ENCODE measurements around the gene KIAA0319L. TPM values are rescaled to one million over a fixed set of nuclear protein-coding genes. Genes with fewer than 3 reads are reported as not detected.
A peak's percentile ranks its signal among the peaks of the same experiment; 100 is the strongest.
"Not testable (repeated sequence)": the region's sequence is repeated elsewhere in the genome, so short reads cannot be mapped to it uniquely, and the experiment has no call there.

The KIAA0319L gene
- total RNA-seq (2014; rRNA removed; shearing (Covaris generic)) = 30.2 and 30.4 TPM in 2 replicates
- polyA plus RNA-seq (2014; cell fraction: nucleus; rRNA removed) = 32.3 and 45.8 TPM in 2 replicates

DNA sequence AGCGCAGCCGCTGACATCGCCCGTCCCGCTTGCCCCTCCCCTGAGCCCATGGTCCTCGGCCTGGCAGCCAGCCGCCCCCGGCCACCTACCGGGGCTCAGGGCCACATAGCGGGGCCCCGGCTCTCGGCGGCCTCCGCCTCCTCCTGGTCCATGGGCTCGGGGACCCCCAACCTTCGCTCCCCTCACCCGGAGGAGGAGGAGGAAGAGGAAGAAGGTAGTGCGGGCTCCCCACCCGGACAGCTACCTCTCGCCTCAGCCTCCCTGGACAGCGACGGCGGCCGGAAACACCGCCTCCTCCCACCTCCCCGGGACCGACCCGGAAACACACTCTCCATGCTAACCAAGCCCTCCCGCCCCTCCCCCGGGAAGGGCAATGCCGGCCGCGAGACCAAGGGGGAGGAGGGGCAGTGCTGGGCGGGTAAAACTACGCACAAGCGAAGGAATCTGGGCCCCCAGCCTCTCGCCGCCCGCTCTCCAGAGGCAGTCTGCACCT is at the start of gene KIAA0319L:
KIAA0319L (minus strand) TSS at position 286 of the 493 bp plus-strand sequence. CDS start 2,912 bp downstream, outside the sequence.
- DNase-seq (ENCODE audit: extremely low read depth, low read depth) = peak; percentile 65

DNA sequence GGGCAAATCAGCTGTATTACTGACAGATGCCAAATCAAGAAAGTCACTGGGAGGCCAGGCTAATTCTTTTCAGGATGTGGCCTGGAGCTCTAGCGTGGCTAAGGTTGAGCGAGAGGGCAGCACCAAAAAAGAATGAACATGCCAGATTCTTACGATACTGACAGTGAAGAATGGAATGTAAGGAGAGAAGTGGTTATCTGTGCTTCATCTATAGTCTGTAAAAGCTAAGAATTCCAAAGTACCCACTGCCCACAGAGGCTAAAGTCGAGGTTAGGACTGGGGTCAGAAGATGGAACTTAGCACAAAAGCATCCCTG is 48.6 kb upstream of the KIAA0319L start:
- no peak for DNase-seq (ENCODE audit: extremely low read depth, low read depth)

DNA sequence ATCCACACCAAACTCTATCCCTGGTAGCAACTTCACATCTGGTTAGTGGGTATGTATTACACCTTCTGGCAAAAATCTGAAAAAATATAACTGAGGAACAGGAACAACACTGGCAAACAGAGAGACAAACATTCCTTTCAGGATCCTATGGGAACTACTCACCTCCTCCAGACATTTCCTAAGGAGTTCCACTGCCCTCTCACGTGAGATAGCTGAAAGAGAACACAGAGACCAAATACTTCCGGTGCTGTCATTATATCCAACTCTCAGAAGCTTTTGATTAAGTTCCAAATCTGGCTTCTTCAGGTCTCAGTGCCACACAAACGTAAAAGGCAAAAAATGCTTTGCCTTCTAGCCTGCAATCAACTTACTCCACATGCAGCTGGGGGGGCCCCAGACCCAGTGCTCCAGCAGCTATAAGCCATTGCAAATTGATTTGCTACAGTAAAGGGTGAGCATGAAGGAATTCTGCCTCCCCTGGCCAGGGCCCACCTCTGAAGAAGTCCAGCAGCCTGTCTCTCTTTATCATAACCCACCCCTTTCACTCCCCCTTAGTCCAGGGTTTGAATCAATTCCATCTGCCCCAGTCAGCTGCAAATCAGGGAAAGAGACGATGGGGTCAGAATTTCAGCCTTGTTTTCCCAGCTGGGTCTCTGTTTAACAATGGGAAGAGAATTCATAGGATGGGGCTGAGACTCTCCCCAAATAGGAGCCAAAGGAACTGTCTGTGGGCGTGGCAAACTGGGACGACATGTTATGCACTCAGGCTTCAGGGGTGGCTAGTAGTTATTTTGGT is 48.1 kb upstream of the KIAA0319L start:
- no peak for DNase-seq (ENCODE audit: extremely low read depth, low read depth)

DNA sequence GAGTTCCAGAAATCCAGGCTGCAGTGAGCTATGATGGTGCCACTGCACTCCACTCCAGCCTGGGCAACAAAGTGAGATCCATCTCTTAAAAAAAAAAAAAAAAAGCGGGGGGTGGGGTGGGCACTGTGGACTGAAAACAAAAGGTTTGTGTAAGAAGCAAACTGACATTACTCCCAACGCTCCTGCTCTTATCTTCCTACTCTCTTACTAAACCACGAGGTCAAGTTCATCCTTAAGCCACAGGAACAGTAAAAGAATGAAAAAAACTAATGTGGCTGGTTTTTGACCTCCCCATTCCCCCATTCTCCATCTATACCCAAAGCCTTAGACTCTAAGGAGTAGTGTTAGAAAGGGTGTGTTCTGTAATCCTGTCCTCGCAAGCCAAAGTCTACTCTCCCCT is 46.7 kb upstream of the KIAA0319L start:
- no peak for DNase-seq (ENCODE audit: extremely low read depth, low read depth)

DNA sequence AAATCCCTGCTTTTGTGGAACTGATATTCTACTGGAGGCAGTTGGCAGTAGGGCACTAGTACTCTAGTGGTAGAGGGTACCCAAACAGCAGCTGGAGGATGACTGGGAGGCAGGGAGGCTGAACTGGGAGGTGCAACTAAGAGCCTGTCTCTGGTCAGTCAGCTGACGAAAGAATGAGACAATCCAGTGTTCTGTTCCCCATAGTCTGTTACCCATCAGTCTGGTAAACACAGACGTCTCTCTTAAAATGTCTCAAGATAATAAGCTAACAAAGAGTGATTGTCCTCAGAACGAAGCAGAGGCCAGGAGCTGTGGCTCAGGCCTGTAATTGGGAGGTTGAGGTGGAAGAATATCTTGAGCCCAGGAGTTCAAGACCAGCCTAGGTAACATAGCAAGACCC is 46.3 kb upstream of the KIAA0319L start:
- no peak for DNase-seq (ENCODE audit: extremely low read depth, low read depth)

DNA sequence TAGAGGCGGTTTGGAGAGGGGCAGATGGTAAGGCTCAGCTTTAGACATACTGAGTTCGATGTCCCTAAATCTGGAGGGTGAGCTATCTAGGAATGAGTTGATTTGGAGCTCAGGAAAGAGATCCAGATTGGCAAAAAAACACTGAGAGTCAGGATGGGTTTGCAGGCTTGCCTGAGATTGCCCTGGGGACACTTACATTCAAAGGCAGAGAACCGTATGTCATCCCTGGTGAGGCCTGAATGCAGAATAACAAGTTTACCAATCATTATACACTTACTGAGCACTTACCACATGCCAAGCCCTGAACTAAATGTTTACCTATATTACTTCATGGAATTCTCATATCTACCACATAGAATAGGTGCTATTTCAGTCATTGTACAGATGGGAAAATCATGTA is 43.4 kb upstream of the KIAA0319L start:
- DNase-seq (ENCODE audit: extremely low read depth, low read depth) = no peak

DNA sequence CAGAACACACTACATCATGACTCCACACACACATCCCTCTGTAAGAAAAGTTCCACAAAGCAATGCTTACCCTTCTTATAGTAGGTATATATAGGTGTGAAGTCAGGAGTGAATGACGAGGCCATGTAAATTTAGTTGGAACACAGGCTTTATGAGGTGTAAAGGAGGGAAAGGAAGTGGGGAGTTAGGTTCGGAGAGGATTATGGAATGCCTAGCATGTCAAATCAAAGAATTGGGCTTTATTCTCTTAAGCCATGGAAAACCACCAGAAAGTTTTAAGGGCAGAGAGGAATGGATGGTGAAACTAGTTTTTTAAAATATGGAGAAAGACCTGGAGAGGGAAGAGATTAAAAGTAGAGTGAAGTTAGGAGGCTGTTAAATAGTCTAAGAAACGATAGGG is 42.2 kb upstream of the KIAA0319L start:
- no peak for DNase-seq (ENCODE audit: extremely low read depth, low read depth)

DNA sequence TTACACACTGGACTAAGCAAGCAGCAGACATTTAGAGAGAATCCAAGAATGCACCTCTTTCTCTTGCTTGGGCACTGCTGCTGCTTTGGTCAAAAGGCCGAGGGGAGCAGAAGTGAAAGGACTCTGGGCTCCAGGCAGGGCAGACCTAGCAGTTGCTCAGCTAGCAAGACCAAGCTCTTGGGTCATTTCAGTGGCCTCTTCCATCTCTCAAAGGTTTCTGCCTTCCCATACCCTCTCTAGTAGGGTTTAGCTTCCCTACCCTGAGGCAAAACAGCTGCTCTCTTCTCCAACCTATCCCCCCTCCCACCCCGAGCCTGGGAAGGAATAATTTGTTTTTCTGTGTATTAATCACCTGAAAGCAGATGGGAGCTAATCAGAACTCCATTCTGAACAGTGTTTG is 41.7 kb upstream of the KIAA0319L start:
- no peak for DNase-seq (ENCODE audit: extremely low read depth, low read depth)

DNA sequence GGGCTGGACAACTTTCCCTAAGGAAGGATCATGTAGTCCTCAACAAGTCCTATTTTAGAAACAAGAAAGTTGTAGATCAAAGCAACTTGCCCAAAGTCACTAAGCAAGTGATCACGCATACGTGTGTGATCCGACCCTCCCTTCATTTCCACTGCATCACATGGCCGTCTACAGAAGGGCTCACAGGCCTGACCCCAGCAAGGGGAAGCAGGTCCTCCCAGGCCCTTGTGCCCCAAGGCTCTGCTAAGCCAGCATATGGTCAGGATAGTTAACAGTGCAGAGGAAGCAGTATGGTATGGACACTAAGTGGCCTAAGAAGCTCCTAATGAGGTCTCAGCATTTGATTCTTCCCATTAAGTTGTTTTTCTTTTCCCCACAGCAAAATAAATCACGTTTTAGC is 40.7 kb upstream of the KIAA0319L start:
- no peak for DNase-seq (ENCODE audit: extremely low read depth, low read depth)

DNA sequence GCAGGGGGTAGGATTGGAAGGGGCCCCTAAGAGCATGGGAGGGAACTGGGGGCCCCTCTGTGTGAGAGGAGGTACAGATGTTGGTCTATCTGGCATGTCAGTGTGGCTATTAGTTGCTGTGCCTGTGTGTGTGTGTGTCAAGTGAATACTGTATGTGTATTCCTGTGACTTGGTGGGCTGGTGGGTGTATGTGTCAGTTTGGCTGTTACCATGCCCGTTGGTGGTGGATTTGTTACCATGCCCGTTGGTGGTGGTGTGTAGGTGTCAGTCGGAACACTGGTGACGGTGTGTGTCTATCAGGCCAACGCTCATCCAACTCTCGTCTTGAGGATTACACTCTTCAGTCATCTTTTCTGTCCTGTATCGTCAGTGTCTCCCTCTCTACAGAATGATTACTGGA is 38.5 kb upstream of the KIAA0319L start:
- no peak for DNase-seq (ENCODE audit: extremely low read depth, low read depth)

DNA sequence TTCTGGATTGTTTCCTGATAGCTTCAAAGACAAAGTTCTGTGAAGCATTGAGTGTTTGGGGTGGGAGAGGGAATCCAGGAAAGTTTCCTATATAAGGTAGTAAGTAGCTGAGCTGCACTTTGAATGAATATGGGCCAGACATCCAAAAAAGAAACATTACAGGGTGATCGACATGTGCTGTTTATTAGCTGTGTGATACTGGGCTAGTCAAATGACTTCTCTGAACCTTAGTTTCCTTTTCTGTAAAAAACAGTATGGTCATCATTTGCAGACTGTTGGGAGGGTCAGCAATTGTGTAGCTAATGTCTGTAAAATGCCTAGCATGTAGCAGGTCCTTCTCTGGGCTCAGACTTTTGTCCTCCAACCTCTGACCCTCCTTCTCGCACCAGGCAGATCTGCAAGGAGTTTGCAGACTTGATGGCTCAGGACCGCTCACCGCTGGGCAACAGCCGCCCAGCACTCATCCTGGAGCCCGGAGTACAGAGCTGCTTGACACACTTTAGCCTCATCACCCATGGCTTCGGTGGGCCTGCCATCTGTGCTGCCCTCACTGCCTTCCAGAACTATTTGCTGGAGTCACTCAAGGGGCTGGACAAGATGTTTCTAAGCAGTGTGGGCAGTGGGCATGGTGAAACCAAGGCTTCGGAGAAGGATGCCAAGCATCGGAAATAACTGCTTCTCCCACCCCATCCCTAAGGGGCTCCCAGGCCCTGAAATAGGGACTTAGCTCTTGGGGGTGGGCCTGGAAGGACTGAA is 37.0 kb upstream of the KIAA0319L start:
- no peak for DNase-seq (ENCODE audit: extremely low read depth, low read depth)

DNA sequence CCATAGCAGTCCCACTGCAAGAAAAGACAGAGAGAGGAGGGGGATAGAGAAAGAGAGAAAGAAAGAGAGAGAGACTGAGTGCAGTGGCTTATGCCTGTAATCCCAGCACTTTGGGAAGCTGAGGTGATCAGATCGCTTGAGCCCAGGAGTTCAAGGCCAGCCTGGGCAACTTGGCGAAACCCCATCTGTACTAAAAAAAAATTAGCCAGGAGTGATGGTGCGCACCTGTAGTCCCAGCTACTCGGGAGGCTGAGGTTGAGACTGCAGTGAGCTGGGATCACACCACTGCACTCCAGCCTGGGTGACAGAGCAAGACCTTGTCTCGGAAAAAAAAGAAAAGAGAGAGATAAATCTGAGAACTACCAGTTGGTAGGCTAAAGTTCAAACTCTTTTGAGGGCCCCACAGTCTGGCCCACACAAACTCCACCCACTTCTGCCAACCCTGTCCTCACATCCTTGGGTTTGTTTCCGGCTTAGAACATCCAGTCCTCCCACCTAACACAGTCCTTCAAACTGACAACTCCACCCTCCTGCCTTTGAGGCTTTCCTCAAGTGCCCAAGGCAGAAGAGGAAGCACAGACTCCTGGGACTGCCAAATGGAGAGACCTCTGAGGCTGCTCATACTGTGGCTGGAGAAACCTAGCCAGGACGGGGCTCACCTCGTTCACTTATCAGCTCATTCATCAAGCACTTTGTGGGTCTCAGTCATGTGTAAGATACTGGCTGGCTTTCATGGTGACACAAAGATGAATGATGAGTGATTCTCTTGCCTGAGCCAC is 36.0 kb upstream of the KIAA0319L start:
- no peak for DNase-seq (ENCODE audit: extremely low read depth, low read depth)

DNA sequence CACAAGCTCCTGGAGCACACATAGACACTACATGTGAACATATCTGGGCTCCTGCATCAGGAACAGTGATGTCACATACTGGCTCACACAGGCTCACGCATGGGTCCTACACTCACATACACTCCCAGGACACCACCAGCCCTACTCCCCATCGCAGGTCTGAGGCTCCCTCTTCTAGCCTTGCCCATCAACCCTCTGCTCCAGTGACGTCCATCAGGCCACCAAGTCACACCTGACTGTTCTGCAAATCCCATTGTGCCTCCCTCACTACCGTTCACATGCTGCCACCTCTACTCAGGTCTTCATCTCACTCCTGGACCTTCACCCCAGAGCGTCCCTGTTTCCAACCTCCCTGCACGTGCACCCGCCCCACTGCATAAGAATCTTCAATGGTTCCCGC is 34.0 kb upstream of the KIAA0319L start:
- DNase-seq (ENCODE audit: extremely low read depth, low read depth) = no peak

DNA sequence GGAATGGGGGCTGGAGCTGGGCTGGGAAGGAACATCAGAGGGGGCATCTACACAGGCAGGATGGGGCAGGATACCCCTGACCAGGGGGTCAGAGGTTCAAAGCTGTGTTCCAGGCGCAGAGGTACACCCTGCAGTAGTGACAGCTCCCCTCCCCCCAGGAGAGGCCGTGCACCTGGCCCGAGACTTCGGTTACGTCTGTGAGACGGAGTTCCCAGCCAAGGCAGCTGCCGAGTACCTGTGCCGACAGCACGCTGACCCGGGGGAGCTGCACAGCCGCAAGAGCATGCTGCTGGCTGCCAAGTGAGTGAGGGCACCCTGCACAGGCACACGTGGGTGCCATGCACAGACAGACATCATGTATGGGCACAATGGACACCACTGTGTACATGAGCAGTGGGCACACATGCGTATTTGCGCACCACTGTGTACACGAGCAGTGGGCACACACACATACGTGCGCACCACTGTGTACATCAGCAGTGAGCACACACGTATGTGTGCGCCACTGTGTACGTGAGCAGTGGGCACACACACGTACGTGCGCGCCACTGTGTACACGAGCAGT is 33.4 kb upstream of the KIAA0319L start:
- no peak for DNase-seq (ENCODE audit: extremely low read depth, low read depth)

DNA sequence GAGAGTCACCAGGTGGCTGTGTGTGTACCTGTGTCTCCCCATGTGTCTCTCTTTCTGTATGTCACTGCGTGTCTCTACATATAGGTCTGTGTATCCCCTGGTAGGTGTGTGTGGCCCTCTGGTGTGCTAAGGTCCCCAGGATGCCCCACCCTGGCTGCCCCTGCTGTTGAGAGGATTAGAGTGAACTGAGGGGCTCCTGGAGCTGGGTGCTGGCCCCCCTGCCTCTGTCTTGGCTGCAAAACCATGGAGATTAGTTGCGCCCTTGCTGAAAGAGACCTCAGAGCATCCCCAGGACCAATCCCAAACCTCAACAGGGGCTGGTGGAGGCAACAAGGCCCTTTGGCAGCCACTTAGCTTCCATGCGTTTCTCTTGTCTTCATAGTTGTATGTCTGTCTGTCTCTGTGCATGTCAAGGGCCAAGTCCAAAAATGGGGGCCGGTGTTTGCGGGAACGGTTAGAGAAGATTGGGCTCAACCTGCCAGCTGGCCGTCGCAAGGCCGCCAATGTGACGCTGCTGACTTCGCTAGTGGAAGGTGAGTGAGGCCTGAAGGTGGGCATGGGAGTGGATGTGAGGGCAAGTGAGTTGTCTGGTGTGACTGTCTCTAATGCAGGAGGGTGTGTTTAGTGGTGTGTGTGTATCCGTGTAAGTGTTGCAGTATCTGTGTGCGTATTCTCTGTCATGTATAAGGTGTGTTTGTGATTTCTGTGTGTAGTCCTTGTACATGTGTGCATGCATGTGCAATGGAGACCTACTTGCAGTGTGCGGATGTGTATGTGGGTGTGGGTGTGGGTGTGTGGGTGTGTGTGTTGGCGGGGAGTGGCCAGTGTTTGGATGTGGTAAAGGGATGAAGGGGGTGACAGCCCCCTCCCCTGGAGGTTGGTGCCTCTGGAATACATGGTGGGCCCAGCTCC is 32.6 kb upstream of the KIAA0319L start:
- DNase-seq (ENCODE audit: extremely low read depth, low read depth) = no peak

DNA sequence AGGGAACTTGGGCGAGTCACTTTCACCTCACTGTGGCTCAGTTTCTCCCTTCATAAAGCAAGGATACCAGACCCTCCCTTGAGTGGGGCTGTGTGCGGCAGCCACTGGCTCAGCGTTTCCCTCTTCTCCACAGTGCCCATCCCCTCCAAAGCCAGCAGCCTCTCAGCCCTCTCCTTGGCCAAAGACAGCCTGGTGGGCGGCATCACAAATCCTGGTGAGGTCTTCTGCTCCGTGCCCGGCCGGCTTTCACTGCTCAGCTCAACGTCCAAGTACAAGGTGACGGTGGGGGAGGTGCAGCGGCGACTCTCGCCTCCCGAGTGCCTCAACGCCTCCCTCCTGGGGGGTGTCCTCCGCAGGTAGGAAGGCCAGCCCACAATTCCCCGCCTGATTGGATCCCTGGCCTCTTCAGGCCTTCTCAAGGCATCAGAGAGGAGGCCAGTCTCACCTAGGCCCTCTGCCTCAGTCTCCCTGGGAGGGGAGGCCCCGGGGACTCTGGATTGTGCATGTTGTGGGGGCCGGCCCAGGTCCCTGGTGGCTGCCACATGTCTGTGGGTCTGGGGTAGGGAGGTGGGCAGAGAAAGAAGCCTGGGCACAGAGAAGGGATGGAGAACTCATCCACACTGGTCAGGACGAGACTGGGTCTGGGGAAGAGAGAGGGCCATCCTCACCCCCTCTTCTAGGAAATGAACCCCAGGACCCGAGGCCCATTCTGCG is 31.2 kb upstream of the KIAA0319L start:
- DNase-seq (ENCODE audit: extremely low read depth, low read depth) = no peak

DNA sequence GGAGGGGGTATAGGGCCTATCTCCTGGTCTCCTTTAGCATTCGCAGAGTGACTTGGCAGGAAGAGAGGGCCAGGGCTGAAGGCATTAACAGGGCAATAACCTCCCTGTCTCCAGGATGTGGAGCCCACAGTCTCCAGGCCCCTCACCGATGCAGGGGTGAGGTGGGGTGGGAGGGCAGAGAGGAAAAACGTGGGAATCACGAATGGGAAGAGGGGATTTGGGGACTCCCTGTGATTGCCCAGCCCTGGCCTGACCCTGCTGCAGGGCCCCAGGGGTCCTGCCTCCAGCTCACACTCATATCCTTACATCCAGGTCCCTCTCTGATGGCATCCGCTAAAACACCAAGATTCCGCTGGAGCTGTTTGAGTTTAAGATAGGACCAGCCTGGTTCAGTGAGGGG is 30.5 kb upstream of the KIAA0319L start:
- DNase-seq (ENCODE audit: extremely low read depth, low read depth) = no peak

DNA sequence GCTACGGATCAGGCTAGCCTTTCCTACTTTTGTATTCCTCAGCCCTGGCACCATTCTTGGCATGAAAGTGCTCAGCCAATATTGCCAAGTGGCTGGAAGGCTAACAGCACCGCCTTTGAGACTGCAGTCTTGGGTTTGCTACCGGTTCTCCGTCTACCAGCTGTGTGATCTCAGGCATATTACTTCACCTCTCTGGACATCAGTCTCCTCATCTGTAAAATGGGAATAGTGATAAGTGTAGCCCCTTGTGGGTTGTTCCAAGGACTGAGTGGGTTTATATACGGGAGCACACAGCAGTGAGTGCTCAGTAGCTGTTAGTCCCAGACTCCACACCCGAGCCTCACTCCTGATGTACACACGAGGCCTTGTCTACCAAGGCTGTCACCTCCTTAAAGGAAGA is 29.6 kb upstream of the KIAA0319L start:
- no peak for DNase-seq (ENCODE audit: extremely low read depth, low read depth)

DNA sequence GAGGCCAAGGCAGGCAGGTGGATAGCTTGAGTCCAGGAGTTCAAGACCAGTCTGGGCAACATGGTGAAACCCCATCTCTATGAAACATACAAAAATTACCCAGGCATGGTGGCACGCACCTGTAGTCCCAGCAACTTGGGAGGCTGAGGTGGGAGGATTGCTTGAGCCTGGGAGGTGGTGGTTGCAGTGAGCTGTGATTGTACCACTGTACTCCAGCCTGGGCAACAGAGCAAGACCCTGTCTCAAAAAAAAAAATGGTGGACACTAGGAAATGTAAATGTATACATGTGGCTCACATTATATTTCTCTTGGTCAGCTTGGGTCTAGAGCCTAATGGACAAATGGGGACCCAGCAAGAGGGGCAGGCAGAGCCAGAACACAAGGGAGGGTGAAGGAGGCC is 28.6 kb upstream of the KIAA0319L start:
- DNase-seq (ENCODE audit: extremely low read depth, low read depth) = not testable (repeated sequence)
